Left lung (tissue), 10 donors: Measurements from ENCODE around the gene LAMC3. TPM values are rescaled to one million over a fixed set of nuclear protein-coding genes. Genes with fewer than 3 reads are reported as not detected.
A peak's percentile ranks its signal among the peaks of the same experiment; 100 is the strongest.

Experiments
- ATAC-seq: fragments of 200-7000 bp; cut with Tn5 transposase; one replicate; pipeline ENCODE4 v1.9.1; 2020; ENCODE audit warnings: moderate library complexity
- DNase-seq, 4 donors: peaks; one replicate each; pipeline ENCODE4 v3.0.0-alpha.2; 2013 to 2020
- H3K27ac ChIP-seq, 2 donors: fragments of 200-600 bp; sonication (generic) in 1 of 2; one replicate each; pipeline versions ENCODE4 v1.5.0 to v1.8.0; 2020 to 2021
- H3K27me3 ChIP-seq, 2 donors: fragments of 200-600 bp; sonication (generic) in 1 of 2; one replicate each; pipeline versions ENCODE4 v1.5.0 to v1.8.0; 2020 to 2021
- H3K36me3 ChIP-seq, 2 donors: fragments of 200-600 bp; sonication (generic) in 1 of 2; one replicate each; pipeline versions ENCODE4 v1.5.0 to v1.8.0; 2020 to 2021
- H3K4me1 ChIP-seq, 2 donors: fragments of 200-600 bp; one replicate each; pipeline ENCODE4 v1.8.0; 2021
- H3K4me3 ChIP-seq, 2 donors: fragments of 200-600 bp; sonication (generic) in 1 of 2; one replicate each; pipeline versions ENCODE4 v1.5.0 to v1.8.0; 2020 to 2021; ENCODE audit warnings: mild to moderate bottlenecking in 1 of 2
- H3K9me3 ChIP-seq, 2 donors: fragments of 200-600 bp; sonication (generic) in 1 of 2; one replicate each; pipeline versions ENCODE4 v1.5.0 to v1.8.0; 2020 to 2021
- intact Hi-C, 2 donors: fragments of 100-400 bp; cut with DNase I; formaldehyde crosslinking; loops; one replicate each; pipeline versions ENCODE4 v1.11.2 to v1.14.2; 2022
- polyA plus RNA-seq, 6 donors: library from polyadenylated mRNA; unstranded; fragments of 120-200 nt; gene quantifications; one replicate each; pipeline ENCODE4 v1.2.1, GENCODE V29; 2013; ENCODE audit not compliant: insufficient read length in 6 of 6
- total RNA-seq, 2 donors: library from RNA; stranded (reverse); fragmentation: NEBNext Ultra II Directional; extraction: Animal tissue kit (Norgen Biotek cat#: 25700); gene quantifications; one replicate each; pipeline ENCODE4 v1.2.1, GENCODE V29; 2021
- TF ChIP-seq, protein P1 (sequence below), 2 donors: fragments of 200-600 bp; sonication (generic) in 1 of 2; IDR thresholded peaks; one replicate each; pipeline versions ENCODE4 v1.5.0 to v1.8.0; 2021; ENCODE audit warnings: antibody characterized with exemption in 2 of 2
- donor health status: DM: no; HTN: yes; CAD: no.
- donor health status: DM: no; HTN: no; CAD: no.

LAMC3 gene
- total and polyA plus RNA-seq, 8 donors: 9.2 to 25.5 (median 14.3) TPM

DNA sequence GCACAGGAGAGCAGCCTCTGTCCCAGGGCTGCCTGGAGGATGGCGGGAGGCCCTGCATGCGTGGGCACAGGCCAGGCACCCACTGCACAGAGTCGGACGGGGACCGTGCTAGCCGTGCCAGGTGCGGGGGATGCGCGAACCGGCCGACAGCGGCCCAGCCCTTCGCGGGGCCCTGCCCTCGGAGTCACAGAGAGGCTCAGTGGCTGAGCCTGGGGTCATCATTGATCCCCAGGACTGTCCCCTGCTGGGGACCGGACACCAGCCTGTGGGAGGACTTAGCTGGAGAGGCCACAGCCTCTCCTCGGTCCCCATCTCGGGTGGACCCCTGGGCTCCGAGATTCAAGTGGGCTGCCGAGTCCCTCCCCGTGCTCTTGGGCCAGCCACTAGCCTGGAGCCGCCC lies 19.1 kb upstream of the LAMC3 start:
- TF ChIP-seq, protein P1, sequence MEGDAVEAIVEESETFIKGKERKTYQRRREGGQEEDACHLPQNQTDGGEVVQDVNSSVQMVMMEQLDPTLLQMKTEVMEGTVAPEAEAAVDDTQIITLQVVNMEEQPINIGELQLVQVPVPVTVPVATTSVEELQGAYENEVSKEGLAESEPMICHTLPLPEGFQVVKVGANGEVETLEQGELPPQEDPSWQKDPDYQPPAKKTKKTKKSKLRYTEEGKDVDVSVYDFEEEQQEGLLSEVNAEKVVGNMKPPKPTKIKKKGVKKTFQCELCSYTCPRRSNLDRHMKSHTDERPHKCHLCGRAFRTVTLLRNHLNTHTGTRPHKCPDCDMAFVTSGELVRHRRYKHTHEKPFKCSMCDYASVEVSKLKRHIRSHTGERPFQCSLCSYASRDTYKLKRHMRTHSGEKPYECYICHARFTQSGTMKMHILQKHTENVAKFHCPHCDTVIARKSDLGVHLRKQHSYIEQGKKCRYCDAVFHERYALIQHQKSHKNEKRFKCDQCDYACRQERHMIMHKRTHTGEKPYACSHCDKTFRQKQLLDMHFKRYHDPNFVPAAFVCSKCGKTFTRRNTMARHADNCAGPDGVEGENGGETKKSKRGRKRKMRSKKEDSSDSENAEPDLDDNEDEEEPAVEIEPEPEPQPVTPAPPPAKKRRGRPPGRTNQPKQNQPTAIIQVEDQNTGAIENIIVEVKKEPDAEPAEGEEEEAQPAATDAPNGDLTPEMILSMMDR (IDR thresholded peaks at IDR 0.05): no peak
- H3K27ac ChIP-seq: no peak overlapping the region
- intact Hi-C loops: no loop called here
- H3K36me3 ChIP-seq: no peaks in the 10 kb centered on the region
- ATAC-seq: no peak
- H3K4me3 ChIP-seq: no peak overlapping the region
- H3K27me3 ChIP-seq: peaks cover 0 to 74% of the 10 kb centered on the region in 2 donors
- DNase-seq: no peak
- H3K4me1 ChIP-seq: peaks cover 0 to under 1% of the 10 kb centered on the region in 2 donors
- no peaks in the 10 kb centered on the region for H3K9me3 ChIP-seq

DNA sequence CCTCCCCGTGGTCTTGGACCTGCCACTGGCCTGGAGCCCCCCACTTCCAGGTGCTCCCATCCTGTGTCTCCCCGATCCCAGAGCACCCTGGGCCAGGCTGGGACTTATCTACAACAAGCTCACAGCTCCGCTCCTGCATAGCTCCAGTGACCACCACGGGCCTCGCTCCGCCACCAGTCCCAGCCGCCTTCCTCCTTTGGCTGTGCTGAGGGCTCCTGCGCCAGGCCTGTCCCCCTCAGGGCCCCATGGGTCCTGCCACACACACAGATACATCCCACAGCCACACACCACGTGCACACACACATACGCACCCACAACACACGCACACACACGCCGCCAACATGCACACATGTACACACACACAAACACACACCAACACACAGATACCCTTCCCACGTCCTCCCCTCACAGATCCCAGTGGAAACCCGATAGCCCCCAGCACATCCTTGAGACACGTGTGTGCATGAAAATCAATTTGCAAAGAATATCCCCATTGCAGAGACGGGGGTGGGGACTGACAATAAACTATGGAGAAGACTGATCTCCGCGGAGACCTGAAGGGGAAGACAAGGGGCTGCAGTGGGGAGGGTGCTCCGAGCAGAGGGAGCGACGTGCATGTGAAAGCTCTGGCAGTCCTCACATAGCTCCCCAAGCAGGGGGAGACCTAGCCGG lies 18.5 kb upstream of the LAMC3 start:
- Histone ChIP-seq H3K9me3 (no peaks in the 10 kb centered on the region), H3K27me3 (peaks cover 0 to 73% of the 10 kb centered on the region in 2 donors), H3K36me3 (no peaks in the 10 kb centered on the region), H3K4me3 (no peak overlapping the region), H3K27ac (no peak overlapping the region), H3K4me1 (peaks cover 0 to 6% of the 10 kb centered on the region in 2 donors)
- intact Hi-C loops: no loop called here
- TF ChIP-seq, protein P1 (IDR thresholded peaks at IDR 0.05): no peak
- ATAC-seq (no peak), DNase-seq (no peak)

DNA sequence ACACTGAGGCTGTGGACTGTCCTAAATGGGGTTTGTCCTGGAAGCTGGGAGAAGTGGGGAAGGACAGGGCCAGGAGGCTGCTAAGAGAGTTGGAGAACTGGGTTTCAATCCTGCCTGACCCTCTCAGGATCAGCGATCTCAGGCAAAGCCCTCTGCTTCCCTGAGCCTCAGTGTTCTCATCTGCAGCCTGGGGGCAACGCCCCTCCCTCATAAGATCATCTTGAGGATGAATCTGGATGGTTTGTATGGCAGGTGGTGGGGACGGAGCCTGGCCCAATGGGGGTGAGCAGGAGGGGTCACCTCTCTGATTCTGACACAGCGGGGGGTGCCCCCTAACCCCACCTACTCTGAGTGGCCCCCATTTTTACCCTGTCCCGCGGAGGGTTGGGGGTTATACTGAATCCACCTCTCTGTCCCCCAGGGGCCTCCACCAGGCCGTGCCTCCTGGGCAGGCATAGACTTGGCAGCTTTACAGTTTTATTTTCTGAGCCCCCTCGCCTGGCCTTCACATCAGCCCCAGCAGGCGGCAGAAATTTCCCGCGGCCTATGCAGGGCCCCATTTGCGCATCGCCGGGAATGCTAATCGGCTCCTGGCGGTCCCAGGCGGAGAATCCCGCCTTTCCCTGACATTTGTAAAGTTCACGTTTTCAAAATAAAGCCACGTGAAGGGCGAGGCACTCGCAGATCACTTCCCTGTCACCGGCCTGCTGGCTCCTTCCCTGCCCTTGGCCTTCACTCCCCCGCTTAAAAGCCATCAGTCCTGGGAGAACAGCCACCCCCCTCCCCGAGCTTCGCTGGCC lies 17.8 kb upstream of the LAMC3 start:
- TF ChIP-seq, protein P1 (IDR thresholded peaks at IDR 0.05): no peak
- H3K9me3 ChIP-seq: no peaks in the 10 kb centered on the region
- no peak overlapping the region for H3K4me3 ChIP-seq
- ATAC-seq: no peak
- H3K27me3 ChIP-seq: peaks cover 0 to 66% of the 10 kb centered on the region in 2 donors
- no peak overlapping the region for H3K27ac ChIP-seq
- peaks cover 0 to 11% of the 10 kb centered on the region in 2 donors for H3K4me1 ChIP-seq
- intact Hi-C loops: no loop called here
- H3K36me3 ChIP-seq: no peaks in the 10 kb centered on the region
- DNase-seq: peak in 1 of 4 donors; percentile 33

DNA sequence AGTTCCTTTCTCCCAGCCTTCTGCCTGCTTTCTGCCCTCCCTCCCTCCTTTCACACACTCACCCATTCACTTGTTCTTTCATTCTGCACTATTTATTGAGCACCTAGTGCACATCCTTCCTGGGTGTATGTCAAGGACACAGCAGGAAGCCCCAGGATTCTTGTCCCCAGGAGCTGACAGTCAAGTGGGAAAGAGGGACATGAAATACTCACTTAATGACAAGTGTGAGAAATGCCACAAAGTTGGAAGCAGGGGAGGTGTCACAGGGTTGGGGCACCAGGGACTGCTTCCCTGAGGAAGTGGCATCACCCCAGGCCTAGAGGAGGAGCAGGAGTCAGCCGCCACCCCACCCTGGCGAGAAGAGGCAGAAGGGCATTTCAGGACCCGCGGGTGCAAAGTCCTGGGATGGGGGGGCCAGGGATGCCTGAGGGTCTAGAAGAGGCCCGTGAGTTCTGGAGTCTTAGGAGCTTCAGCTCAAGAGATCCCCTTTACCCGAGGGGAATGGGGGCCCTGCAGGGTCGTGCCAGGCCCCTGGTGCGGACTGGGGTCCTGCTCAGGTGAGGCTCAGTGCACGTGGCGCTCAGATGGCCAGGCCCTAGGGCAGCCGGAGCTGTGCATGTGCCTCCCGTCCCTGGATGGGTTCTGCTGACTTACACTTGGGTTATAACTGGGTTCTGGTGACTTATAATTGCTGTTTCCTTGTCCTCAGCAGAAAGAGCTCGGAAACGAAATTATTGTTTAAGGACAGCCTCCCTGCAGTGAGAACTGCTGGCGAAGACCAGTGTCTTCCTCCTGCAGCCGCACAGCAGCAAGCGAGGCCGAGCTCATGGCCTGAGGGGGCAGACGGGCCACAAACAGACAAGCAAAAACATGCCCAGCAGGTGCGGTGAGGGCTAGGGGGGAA lies 16.9 kb upstream of the LAMC3 start:
- Histone ChIP-seq H3K27ac (no peak overlapping the region), H3K9me3 (no peaks in the 10 kb centered on the region), H3K27me3 (peaks cover 0 to 64% of the 10 kb centered on the region in 2 donors), H3K4me1 (peaks cover 0 to 11% of the 10 kb centered on the region in 2 donors), H3K4me3 (no peak overlapping the region), H3K36me3 (no peaks in the 10 kb centered on the region)
- intact Hi-C loops: no loop called here
- TF ChIP-seq, protein P1 (IDR thresholded peaks at IDR 0.05): no peak
- DNase-seq (no peak), ATAC-seq (no peak)
